MM.1S (cell line): ENCODE measurements around the gene KCNH2.

Experiments
- CTCF ChIP-seq: fragments of 300-600 bp; sonication (generic); IDR thresholded peaks from 2 replicates; pipeline ENCODE4 v1.5.1; 2016; ENCODE audit warnings: antibody characterized with exemption, low read length, mixed read lengths
- EZH2 ChIP-seq: fragments of 300-600 bp; sonication (generic); optimal IDR thresholded peaks from 2 replicates; pipeline ENCODE3; 2017; ENCODE audit warnings: low read depth, mild to moderate bottlenecking, antibody characterized with exemption, low read length, mixed read lengths

- TF ChIP-seq CTCF (no peak), EZH2 (no peak)
These were observed 73.9 kb downstream of the KCNH2 start for GRCh38 chr7:150904011-150904909.
